Thyroid gland (tissue), 4 donors: ENCODE results near the gene PFKFB2.

Experiments
- CTCF ChIP-seq, 6 experiments: fragments of 200-600 bp in 3 of 6; fragments of 450-650 bp in 3 of 6; sonication (generic) in 3 of 6; IDR thresholded peaks; one replicate each; pipeline ENCODE4 v1.5.1; 2016 to 2019; ENCODE audit warnings: antibody characterized with exemption in 6 of 6, mild to moderate bottlenecking in 2 of 6, inconsistent platforms in 1 of 6, moderate library complexity in 1 of 6
- POLR2A ChIP-seq, 2 donors: fragments of 450-650 bp; IDR thresholded peaks; one replicate each; pipeline ENCODE4 v1.6.1; 2017; ENCODE audit warnings: antibody characterized with exemption in 2 of 2, mild to moderate bottlenecking in 2 of 2, moderate library complexity in 1 of 2

GRCh38 chr1:207018707-207019106, 34.4 kb upstream of the PFKFB2 start:
- TF ChIP-seq POLR2A (IDR thresholded peaks at IDR 0.05) (no peak), CTCF (IDR thresholded peaks at IDR 0.05) (no peak)
